Measurements from ENCODE around the gene CACNG5.

GRCh38 chr17:66858226-66859083 is 23.5 kb downstream of the CACNG5 start:
- TF ChIP-seq EZH2 (IDR thresholded peaks at IDR 0.05; ENCODE audit: borderline replicate concordance, insufficient read depth, low read length, poor library complexity, severe bottlenecking) (no peak), POLR2AphosphoS5 (IDR thresholded peaks at IDR 0.05) (no peak), EP300 (conservative IDR thresholded peaks at IDR 0.05; ENCODE audit: poor library complexity, severe bottlenecking) (no peak), SMC3 (conservative IDR thresholded peaks at IDR 0.05; ENCODE audit: poor library complexity) (no peak), CTCF (IDR thresholded peaks at IDR 0.05; ENCODE audit: poor library complexity, severe bottlenecking) (no peak), MXI1 (conservative IDR thresholded peaks at IDR 0.05; ENCODE audit: poor library complexity, severe bottlenecking) (no peak), REST (IDR thresholded peaks at IDR 0.05; ENCODE audit: borderline replicate concordance) (no peak)

Data from neural cell (in vitro differentiated cells).